PC-3 (cell line): ENCODE results near the gene CHD3.

ENCODE experiments used
- EZH2 ChIP-seq: fragments of 300-600 bp; sonication (generic); IDR thresholded peaks from one replicate; pipeline ENCODE4 v1.6.1; 2017; ENCODE audit warnings: antibody characterized with exemption, mild to moderate bottlenecking, low read length; ENCODE audit not compliant: unreplicated experiment
- EZH2phosphoT487 ChIP-seq: fragments of 300-600 bp; sonication (generic); IDR thresholded peaks from 2 replicates; pipeline ENCODE4 v1.6.1; 2018; ENCODE audit warnings: mild to moderate bottlenecking, antibody characterized with exemption, low read length, borderline replicate concordance
- TF ChIP-seq, protein P1 (sequence below): fragments of 300-600 bp; sonication (generic); conservative IDR thresholded peaks from 2 replicates; pipeline ENCODE4 v1.5.1; 2017; ENCODE audit warnings: antibody characterized with exemption, low read depth, mild to moderate bottlenecking, low read length

DNA sequence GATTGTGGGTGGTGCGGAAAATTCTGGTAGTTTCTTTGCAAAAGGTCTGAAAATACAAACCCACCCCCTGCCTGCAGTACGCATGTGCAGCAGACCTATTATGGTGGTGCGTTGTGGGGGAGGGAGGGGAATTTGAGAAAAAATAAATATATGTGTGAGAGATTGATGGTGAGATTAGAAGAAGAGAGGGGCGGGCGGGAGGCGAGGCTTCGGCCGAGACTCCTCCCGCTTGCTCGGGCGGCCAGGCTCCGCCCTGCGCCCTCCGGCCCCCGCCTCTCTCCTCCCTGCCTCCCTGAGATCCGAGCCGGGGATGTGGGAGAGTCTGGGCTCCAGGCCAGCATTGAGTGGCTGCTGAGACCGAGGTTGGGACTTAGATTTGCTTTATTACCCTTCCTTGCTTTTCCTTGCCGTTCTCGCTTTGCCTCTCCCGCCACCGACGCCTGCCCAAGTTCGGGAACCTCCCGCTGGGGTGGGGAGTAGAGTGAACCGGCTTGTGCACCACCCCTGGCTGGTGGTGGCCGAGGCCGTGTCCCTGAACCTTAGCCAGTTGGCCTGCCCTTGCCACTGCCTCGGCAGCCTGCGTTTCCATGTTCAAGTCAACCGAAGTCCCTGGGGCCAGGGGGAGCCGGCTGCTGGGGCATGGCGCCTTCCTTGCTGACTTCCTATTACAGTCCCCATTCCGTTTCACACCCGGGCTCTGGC, 956 bp upstream of the CHD3 start:
- TF ChIP-seq, protein P1, sequence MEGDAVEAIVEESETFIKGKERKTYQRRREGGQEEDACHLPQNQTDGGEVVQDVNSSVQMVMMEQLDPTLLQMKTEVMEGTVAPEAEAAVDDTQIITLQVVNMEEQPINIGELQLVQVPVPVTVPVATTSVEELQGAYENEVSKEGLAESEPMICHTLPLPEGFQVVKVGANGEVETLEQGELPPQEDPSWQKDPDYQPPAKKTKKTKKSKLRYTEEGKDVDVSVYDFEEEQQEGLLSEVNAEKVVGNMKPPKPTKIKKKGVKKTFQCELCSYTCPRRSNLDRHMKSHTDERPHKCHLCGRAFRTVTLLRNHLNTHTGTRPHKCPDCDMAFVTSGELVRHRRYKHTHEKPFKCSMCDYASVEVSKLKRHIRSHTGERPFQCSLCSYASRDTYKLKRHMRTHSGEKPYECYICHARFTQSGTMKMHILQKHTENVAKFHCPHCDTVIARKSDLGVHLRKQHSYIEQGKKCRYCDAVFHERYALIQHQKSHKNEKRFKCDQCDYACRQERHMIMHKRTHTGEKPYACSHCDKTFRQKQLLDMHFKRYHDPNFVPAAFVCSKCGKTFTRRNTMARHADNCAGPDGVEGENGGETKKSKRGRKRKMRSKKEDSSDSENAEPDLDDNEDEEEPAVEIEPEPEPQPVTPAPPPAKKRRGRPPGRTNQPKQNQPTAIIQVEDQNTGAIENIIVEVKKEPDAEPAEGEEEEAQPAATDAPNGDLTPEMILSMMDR = no peak
- TF ChIP-seq EZH2 = no peak
- TF ChIP-seq EZH2phosphoT487 = no peak
